ENCODE results near the gene JAGN1.
"Not testable (repeated sequence)": the region's sequence is repeated elsewhere in the genome, so short reads cannot be mapped to it uniquely, and the experiment has no call there.

The JAGN1 gene

GRCh38 chr3:9869955-9870354 is 20.5 kb upstream of the JAGN1 start:
- no peak for DNase-seq

GRCh38 chr3:9870978-9871377 is 19.4 kb upstream of the JAGN1 start:
- no peak for DNase-seq

- DNase-seq = not testable (repeated sequence)
Observed at GRCh38 chr3:9872067-9872466, 18.3 kb upstream of the JAGN1 start.

GRCh38 chr3:9875448-9875847 is 15.0 kb upstream of the JAGN1 start:
- no peak for DNase-seq

- not testable (repeated sequence) for DNase-seq
Observed at GRCh38 chr3:9876255-9876654, 14.2 kb upstream of the JAGN1 start.

- DNase-seq = no peak
Observed at GRCh38 chr3:9876991-9877390, 13.4 kb upstream of the JAGN1 start.

- DNase-seq = no peak
Observed at GRCh38 chr3:9878700-9879099, 11.7 kb upstream of the JAGN1 start.

- no peak for DNase-seq
Observed at GRCh38 chr3:9879830-9880549, 10.4 kb upstream of the JAGN1 start, which contains the start of gene CIDEC. CIDEC (minus strand) TSS chr3:9880253; CDS start chr3:9878486, 1,767 bp downstream.

- no peak for DNase-seq
Observed at GRCh38 chr3:9881441-9881840, 9.0 kb upstream of the JAGN1 start.

- DNase-seq = no peak
Observed at GRCh38 chr3:9883706-9884554, 6.5 kb upstream of the JAGN1 start.

- no peak for DNase-seq
Observed at GRCh38 chr3:9884555-9885165, 5.8 kb upstream of the JAGN1 start.

- DNase-seq = no peak
Observed at GRCh38 chr3:9886328-9886727, 4.1 kb upstream of the JAGN1 start.

- DNase-seq = no peak
Observed at GRCh38 chr3:9887480-9887879, 2.9 kb upstream of the JAGN1 start.

- DNase-seq = no peak
Observed at GRCh38 chr3:9888540-9888939, 1.9 kb upstream of the JAGN1 start.

- DNase-seq = no peak
Observed at GRCh38 chr3:9889405-9889804, 1.0 kb upstream of the JAGN1 start.

GRCh38 chr3:9891072-9891622 is 737 bp downstream of the JAGN1 start:
- DNase-seq = no peak

GRCh38 chr3:9893739-9894138 is 3.3 kb downstream of the JAGN1 start:
- DNase-seq = no peak

GRCh38 chr3:9895715-9896114 is 5.3 kb downstream of the JAGN1 start:
- DNase-seq = not testable (repeated sequence)

GRCh38 chr3:9896755-9897407 is 6.5 kb downstream of the JAGN1 start:
- DNase-seq = not testable (repeated sequence)

- no peak for DNase-seq
Observed at GRCh38 chr3:9897408-9898372, 7.3 kb downstream of the JAGN1 start.

- no peak for DNase-seq
Observed at GRCh38 chr3:9898467-9899241, 8.2 kb downstream of the JAGN1 start.

Data from activated gamma-delta T cell (primary cell).